ENCODE results near the gene NDE1.

DNA sequence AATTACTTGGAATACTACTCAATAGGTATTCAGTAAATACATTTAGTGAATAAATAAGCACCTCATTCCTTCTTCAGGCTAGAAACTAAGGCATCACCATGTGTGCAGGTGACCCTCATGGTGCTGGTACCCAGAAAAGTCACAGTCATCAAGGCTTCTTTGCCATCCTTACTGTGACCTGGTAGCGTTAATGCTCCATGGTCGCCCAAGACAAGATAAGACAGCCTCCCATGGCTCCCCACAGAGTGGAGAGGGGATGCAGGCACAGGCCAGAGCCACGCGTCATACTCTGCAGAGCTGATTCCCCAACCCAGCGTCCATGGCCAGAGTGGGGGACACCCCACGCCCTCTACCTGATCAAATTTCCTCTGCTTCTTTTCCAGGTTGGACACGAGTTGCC lies 73.8 kb downstream of the NDE1 start:
- no peak for TF ChIP-seq SIN3A (conservative IDR thresholded peaks at IDR 0.05 in 1 of 2, IDR thresholded peaks at IDR 0.05 in 1 of 2; ENCODE audit: low read depth in 1 of 2, low read length in 2 of 2)
- no peak for TF ChIP-seq ZNF274 (IDR thresholded peaks at IDR 0.05; ENCODE audit: borderline replicate concordance, extremely low read depth, low read length)
- no peak for TF ChIP-seq SUZ12 (IDR thresholded peaks at IDR 0.05; ENCODE audit: low read length)
- no peak for TF ChIP-seq SP4 (IDR thresholded peaks at IDR 0.05; ENCODE audit: low read length)
- no peak for TF ChIP-seq SP1 (IDR thresholded peaks at IDR 0.05; ENCODE audit: low read depth, low read length)
- no peak for TF ChIP-seq NANOG (IDR thresholded peaks at IDR 0.05; ENCODE audit: insufficient read depth, low read depth, low read length, poor library complexity, severe bottlenecking)
- TF ChIP-seq SRF (IDR thresholded peaks at IDR 0.05; ENCODE audit: low read depth, low read length), result no peak
- TF ChIP-seq POLR2A (IDR thresholded peaks at IDR 0.05; ENCODE audit: control extremely low read depth in 1 of 2, low read depth in 2 of 2, low read length in 2 of 2), result no peak

Measured in H1 (cell line).